Adrenal gland (tissue), 12 donors: Measurements from ENCODE around the gene MAU2. TPM values are rescaled to one million over a fixed set of nuclear protein-coding genes. Genes with fewer than 3 reads are reported as not detected.
A peak's percentile ranks its signal among the peaks of the same experiment; 100 is the strongest.
"Not testable (repeated sequence)": the region's sequence is repeated elsewhere in the genome, so short reads cannot be mapped to it uniquely, and the experiment has no call there.

Experiments
- DNase-seq, 7 donors: peaks; one replicate each; pipeline ENCODE4 v3.0.0-alpha.2; 2019 to 2020
- H3K27ac ChIP-seq, 5 donors: fragments of 200-600 bp; sonication (generic) in 4 of 5; 1 replicate in 3 of 5; 2 replicates in 2 of 5; pipeline versions ENCODE4 v1.5.1 to v1.8.0; 2016 to 2020; ENCODE audit warnings: mild to moderate bottlenecking in 1 of 5
- H3K27me3 ChIP-seq: fragments of 200-600 bp; 2 replicates; pipeline ENCODE4 v1.8.0; 2021
- H3K36me3 ChIP-seq, 2 donors: fragments of 200-600 bp; replicated peaks in 1 of 2; 1 replicate in 1 of 2; 2 replicates in 1 of 2; pipeline versions ENCODE4 v1.5.1 to v1.8.0; 2018 to 2022
- H3K4me1 ChIP-seq, 2 donors: fragments of 200-600 bp; replicated peaks in 1 of 2; 1 replicate in 1 of 2; 2 replicates in 1 of 2; pipeline versions ENCODE4 v1.5.1 to v1.8.0; 2018 to 2021
- H3K4me3 ChIP-seq, 4 donors: fragments of 200-600 bp; sonication (generic) in 3 of 4; one replicate each; pipeline ENCODE4 v1.5.1; 2016 to 2018
- H3K9me3 ChIP-seq, 3 donors: fragments of 200-600 bp; sonication (generic) in 1 of 3; replicated peaks in 1 of 3; 1 replicate in 2 of 3; 2 replicates in 1 of 3; pipeline versions ENCODE4 v1.5.1 to v1.8.0; 2016 to 2021
- POLR2A ChIP-seq, 2 donors: fragments of 450-650 bp; IDR thresholded peaks; one replicate each; pipeline ENCODE4 v1.6.1; 2017; ENCODE audit warnings: antibody characterized with exemption in 2 of 2, mild to moderate bottlenecking in 2 of 2, moderate library complexity in 1 of 2
- WGBS, 4 donors: extraction: QIAGEN DNeasy Blood & Tissue Kit in 2 of 4; methylation state at CpG; one replicate each; pipeline versions ENCODE4 v1.1.5 to v1.1.7; 2013 to 2017; 5-methylcytosine and 5-hydroxymethylcytosine counted together
- intact Hi-C, 2 donors: fragments of 100-400 bp; cut with DNase I; formaldehyde crosslinking; loops; one replicate each; pipeline versions ENCODE4 v1.14.1 to v1.15.0; 2022 to 2023
- polyA plus RNA-seq, 3 donors: library from polyadenylated mRNA; stranded (reverse); fragments of 200-250 nt in 2 of 3; fragments of 350-450 nt in 1 of 3; fragmentation: Illumina TruSeq in 1 of 3; extraction: RNeasy Lipid Tissue Mini Kit (QIAGEN cat#74804) in 1 of 3; gene quantifications; one replicate each; pipeline ENCODE4 v1.2.3, GENCODE V29; 2013 to 2014
- total RNA-seq, 9 donors: library from RNA; depleted of rRNA in 4 of 9; stranded (reverse); fragments of >200 nt in 4 of 9; fragments of 120-200 nt in 1 of 9; fragmentation: NEBNext Ultra II Directional in 1 of 9; extraction: Animal tissue kit (Norgen Biotek cat#: 25700) in 1 of 9; gene quantifications; one replicate each; pipeline versions ENCODE4 v1.1.0 to v1.2.4, GENCODE V29; 2013 to 2023
- TF ChIP-seq, protein P1 (sequence below), 6 experiments: fragments of 450-650 bp in 4 of 6; fragments of 200-600 bp in 2 of 6; sonication (generic) in 1 of 6; IDR thresholded peaks; 1 replicate in 5 of 6; 2 replicates in 1 of 6; pipeline versions ENCODE4 v1.5.1 to v1.8.0; 2016 to 2021; ENCODE audit warnings: antibody characterized with exemption in 6 of 6, mild to moderate bottlenecking in 2 of 6, moderate library complexity in 1 of 6
- donor health status: healthy with polysubstance abuse.
- donor health status: Bipolar disorder and iron deficiency.
- donor health status: DM: yes; HTN: yes; CAD: no.
- donor health status: DM: no; HTN: no; CAD: no.
- donor health status: DM: no; HTN: no; CAD: no.
- donor health status: DM: yes; HTN: yes; CAD: no.

The MAU2 gene
- total and polyA plus RNA-seq, 12 donors: 14.9 to 64.8 (median 40.8) TPM

DNA sequence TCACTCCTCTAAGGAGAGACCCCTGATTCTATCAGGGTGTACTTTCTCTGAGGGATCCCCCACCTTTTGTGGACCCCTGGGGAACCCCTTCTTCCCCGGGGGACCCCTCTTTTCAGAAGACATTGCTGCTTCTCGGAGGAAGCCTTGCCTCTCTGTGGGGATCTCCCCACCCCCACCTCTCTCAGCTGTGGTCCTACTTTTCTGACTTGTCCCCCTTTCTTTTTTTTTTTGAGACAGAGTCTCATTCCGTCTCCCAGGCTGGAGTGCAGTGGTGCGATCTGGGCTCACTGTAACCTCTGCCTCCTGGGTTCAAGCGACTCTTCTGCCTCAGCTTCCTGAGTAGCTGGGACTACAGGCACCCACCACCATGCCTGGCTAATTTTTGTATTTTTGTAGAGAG is 66.5 kb downstream of the MAU2 start:
- peak overlapping the region in 1 of 4 donors; percentile 68 for H3K4me3 ChIP-seq
- no peaks in the 10 kb centered on the region for H3K9me3 ChIP-seq
- no peak overlapping the region for H3K27ac ChIP-seq
- no peaks in the 10 kb centered on the region for H3K27me3 ChIP-seq
- intact Hi-C loops: no loop called here
- H3K4me1 ChIP-seq: peaks cover 27 to 56% of the 10 kb centered on the region in 2 donors
- WGBS, 4 donors: 75 to 87% (median 79%) methylated on average over 5 of the region's 5 CpGs
- no peak for TF ChIP-seq POLR2A (IDR thresholded peaks at IDR 0.05)
- TF ChIP-seq, protein P1, sequence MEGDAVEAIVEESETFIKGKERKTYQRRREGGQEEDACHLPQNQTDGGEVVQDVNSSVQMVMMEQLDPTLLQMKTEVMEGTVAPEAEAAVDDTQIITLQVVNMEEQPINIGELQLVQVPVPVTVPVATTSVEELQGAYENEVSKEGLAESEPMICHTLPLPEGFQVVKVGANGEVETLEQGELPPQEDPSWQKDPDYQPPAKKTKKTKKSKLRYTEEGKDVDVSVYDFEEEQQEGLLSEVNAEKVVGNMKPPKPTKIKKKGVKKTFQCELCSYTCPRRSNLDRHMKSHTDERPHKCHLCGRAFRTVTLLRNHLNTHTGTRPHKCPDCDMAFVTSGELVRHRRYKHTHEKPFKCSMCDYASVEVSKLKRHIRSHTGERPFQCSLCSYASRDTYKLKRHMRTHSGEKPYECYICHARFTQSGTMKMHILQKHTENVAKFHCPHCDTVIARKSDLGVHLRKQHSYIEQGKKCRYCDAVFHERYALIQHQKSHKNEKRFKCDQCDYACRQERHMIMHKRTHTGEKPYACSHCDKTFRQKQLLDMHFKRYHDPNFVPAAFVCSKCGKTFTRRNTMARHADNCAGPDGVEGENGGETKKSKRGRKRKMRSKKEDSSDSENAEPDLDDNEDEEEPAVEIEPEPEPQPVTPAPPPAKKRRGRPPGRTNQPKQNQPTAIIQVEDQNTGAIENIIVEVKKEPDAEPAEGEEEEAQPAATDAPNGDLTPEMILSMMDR (IDR thresholded peaks at IDR 0.05): no peak
- no peaks in the 10 kb centered on the region for H3K36me3 ChIP-seq
- no peak for DNase-seq

DNA sequence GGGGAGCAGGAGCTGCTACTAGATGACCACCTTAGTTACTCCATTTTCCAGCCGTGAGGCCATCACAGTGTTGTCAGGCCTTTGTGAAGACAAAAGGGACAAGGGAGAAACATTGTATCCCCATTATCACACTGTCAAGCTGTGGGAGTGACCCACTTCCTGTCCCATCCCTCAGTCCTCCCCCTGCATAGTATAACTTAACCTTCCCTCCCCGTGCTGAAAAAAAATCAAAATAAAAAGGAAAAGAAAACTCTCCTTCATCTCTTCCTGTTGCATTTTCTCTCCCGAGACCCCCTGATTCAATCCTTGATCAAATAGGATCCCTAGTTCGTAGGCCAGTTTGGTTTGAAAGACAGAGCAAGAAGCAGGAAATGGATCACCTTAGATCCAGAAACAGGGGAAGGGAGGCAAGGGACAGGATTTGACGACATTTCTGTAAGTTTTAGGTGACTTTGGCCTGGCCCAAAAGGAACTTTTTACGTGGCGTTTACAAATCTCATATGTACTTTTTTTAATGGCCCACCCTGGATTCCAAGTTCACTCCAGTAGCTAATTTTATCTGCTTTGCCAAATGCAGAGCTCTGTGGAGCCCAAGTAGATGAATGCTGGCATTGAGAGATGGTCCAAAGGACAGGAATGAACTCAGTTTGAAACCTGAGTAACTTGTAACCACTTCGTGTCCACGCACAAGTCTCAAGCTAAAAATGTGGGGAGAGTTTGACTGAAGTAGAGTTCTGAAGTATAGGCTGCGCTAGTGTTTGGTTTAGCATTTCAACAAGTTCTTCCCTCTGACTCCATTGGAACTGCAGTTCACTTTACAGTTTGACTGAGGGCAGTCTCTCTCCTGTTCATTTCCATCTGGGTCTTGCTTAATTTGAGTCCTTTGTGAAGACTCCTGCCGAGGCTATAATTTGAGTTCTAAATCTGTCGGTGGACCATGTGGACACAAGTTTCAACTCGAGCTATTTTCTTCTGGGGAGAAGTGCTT is 68.2 kb downstream of the MAU2 start:
- no peak for DNase-seq
- Histone ChIP-seq H3K4me3 (no peak overlapping the region), H3K4me1 (peaks cover 27 to 59% of the 10 kb centered on the region in 2 donors), H3K27me3 (no peaks in the 10 kb centered on the region), H3K27ac (peak overlapping the region in 2 of 5 donors; percentile 24 to 59), H3K9me3 (no peaks in the 10 kb centered on the region), H3K36me3 (no peaks in the 10 kb centered on the region)
- intact Hi-C loops: no loop called here
- TF ChIP-seq, protein P1 (IDR thresholded peaks at IDR 0.05): no peak
- WGBS, 4 donors: 67 to 73% (median 69%) methylated on average over 13 of the region's 13 CpGs

DNA sequence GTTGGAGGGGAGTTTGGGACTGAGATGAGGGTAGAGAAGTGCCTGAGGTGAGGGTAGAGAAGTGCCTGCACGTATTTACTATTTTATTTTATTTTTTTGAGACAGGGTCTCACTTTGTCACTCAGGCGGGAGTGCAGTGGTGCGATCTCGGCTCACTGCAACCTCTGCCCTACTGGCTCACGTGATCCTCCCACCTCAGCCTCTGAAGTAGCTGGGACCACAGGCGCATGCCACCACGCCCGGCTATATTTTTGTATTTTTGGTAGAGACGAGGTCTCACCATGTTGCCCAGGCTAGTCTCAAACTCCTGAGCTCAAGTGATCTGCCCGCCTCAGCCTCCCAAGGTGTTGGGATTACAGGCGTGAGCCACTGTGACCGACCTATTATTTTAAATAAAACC is 69.1 kb downstream of the MAU2 start:
- DNase-seq, H3K4me3 ChIP-seq, H3K27ac ChIP-seq, H3K36me3 ChIP-seq, H3K27me3 ChIP-seq, intact Hi-C loops, H3K9me3 ChIP-seq: not testable (repeated sequence)
- 87 to 95% (median 90%) methylated on average over 12 of the region's 12 CpGs for WGBS, 4 donors
- H3K4me1 ChIP-seq: peaks cover 30 to 63% of the 10 kb centered on the region in 2 donors

DNA sequence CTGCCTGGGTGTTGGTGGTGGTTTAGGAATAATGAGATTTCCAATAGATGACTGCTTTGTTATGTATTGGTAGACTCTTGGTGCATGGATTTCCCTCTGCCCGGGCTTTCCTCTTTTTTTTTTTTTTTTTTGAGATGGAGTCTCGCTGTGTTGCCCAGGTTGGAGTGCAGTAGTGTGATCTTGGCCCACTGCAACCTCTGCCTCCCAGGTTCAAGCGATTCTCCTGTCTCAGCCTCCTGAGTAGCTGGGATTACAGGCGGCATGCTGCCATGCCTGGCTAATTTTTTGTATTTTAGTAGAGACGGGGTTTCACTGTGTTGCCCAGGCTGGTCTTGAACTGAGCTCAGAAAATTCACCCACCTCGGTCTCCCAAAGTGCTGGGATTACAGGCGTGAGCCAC is 73.7 kb downstream of the MAU2 start:
- H3K27ac ChIP-seq, intact Hi-C loops, H3K9me3 ChIP-seq, H3K4me3 ChIP-seq, H3K36me3 ChIP-seq, H3K27me3 ChIP-seq, DNase-seq: not testable (repeated sequence)
- WGBS, 4 donors: 88 to 91% (median 90%) methylated on average over 7 of the region's 7 CpGs
- H3K4me1 ChIP-seq: peaks cover 18 to 43% of the 10 kb centered on the region in 2 donors

DNA sequence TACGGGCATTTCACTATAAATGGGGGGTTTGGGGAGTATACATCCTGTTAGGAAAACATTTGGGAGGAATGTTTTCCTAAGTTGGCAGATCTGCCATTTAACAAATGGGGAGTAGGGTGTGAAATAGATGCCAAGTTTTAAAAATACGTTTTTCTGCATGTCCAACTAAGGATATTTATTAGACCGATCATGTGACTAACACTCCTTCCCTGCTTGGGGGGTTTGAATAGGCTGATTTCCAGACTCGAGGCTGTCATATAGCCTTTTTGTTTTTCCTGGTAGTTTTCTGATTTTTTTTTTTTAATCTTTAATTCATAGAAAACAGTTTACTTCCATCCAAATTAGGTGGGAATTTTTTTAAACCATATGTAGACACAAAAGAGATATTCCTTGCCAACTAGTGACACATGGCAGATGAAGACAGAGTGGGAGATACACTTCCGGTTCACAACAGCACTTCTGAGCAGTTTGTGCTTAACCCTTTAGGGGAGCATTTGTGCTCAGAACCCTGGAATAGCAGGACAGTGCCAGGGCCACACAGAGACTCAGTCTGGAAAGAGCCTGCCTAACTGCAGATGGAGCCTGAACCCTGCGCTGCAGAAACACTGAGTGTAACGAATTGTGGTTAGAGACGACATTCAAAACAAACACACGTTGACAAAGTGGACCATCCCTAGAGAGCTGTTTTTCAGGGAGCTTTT is 79.3 kb downstream of the MAU2 start:
- TF ChIP-seq POLR2A (IDR thresholded peaks at IDR 0.05): no peak
- TF ChIP-seq, protein P1 (IDR thresholded peaks at IDR 0.05): no peak
- Histone ChIP-seq H3K36me3 (no peaks in the 10 kb centered on the region), H3K27me3 (no peaks in the 10 kb centered on the region), H3K4me1 (peaks cover 26 to 35% of the 10 kb centered on the region in 2 donors), H3K4me3 (no peak overlapping the region), H3K27ac (peak overlapping the region in 1 of 5 donors; percentile 26), H3K9me3 (no peaks in the 10 kb centered on the region)
- intact Hi-C loops: no loop called here
- DNase-seq: no peak
- 37 to 44% (median 41%) methylated on average over 9 of the region's 9 CpGs for WGBS, 4 donors
